Thyroid gland (tissue), 4 donors: Measurements from ENCODE around the gene KIAA0232.

Experiments
- POLR2A ChIP-seq, 2 donors: fragments of 450-650 bp; IDR thresholded peaks; one replicate each; pipeline ENCODE4 v1.6.1; 2017; ENCODE audit warnings: antibody characterized with exemption in 2 of 2, mild to moderate bottlenecking in 2 of 2, moderate library complexity in 1 of 2
- TF ChIP-seq, protein P1 (sequence below), 6 experiments: fragments of 200-600 bp in 3 of 6; fragments of 450-650 bp in 3 of 6; sonication (generic) in 3 of 6; IDR thresholded peaks; one replicate each; pipeline ENCODE4 v1.5.1; 2016 to 2019; ENCODE audit warnings: antibody characterized with exemption in 6 of 6, mild to moderate bottlenecking in 2 of 6, inconsistent platforms in 1 of 6, moderate library complexity in 1 of 6

DNA sequence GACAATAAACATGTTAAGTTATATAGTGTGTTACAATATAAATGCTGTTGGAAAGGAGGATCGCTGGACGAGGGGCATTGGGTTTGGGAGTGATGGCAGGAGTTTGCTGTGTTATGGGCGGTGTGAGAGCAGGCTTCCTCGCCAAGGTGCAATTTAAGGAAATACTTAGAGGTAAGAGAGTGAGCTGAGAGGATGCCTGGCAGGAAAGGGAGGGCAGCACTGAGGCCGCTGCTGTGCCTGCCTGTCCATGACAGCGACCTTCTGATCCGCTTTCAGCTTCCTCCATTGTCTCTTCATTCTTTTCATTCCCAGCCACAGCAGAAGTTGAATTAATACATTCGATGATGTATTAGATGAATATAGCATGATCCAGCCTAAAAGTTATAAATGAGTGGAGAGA, 85.9 kb downstream of the KIAA0232 start:
- TF ChIP-seq, protein P1, sequence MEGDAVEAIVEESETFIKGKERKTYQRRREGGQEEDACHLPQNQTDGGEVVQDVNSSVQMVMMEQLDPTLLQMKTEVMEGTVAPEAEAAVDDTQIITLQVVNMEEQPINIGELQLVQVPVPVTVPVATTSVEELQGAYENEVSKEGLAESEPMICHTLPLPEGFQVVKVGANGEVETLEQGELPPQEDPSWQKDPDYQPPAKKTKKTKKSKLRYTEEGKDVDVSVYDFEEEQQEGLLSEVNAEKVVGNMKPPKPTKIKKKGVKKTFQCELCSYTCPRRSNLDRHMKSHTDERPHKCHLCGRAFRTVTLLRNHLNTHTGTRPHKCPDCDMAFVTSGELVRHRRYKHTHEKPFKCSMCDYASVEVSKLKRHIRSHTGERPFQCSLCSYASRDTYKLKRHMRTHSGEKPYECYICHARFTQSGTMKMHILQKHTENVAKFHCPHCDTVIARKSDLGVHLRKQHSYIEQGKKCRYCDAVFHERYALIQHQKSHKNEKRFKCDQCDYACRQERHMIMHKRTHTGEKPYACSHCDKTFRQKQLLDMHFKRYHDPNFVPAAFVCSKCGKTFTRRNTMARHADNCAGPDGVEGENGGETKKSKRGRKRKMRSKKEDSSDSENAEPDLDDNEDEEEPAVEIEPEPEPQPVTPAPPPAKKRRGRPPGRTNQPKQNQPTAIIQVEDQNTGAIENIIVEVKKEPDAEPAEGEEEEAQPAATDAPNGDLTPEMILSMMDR (IDR thresholded peaks at IDR 0.05): no peak
- no peak for TF ChIP-seq POLR2A (IDR thresholded peaks at IDR 0.05)
